ENCODE measurements around the gene MRPS10.
A peak's percentile ranks its signal among the peaks of the same experiment; 100 is the strongest.

DNA sequence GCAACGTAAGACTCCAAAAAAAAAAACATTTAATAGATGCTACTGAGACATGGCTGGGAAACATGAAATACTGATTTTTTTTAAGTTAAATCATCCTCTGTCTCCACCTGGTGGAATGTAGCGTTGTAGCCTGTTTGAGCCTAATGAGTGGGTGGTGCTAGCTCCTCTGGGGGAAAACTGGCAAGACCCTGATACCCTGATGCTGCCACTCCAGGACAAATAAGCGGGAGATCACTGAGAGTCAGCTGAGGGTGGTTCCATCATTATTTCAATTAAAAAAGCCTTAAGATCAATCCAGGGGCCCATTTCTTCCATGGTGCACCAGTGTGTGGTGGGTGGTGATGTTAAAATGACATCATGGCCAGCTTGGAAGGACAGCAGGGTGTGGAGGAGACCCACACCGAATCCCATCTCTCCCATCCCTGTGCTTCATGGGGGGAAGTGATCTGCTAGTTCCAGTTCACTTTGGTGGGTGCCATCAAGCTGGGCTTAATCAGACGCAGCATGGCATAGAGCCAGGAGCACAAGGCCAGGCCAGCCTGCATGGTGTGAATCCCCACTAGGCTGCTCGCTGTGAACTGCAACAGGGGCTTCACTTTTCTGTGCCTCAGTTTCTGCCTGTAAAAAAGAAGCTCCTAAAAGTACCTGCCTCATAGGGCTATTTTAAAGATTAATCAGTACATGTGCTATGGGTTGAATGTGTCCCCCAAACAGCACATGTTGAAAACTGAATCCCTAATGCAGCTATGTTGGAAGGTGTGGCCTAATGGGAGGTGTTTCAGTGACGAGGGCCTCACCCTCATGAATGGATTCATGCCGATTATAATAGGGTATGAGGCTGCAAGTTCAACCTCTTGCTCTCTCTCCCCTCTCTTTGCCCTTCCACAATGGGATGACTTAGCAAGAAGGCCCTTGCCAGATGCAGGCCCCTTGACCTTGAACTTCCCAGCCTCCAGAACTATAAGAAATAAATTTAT lies 13.0 kb upstream of the MRPS10 start:
- TF ChIP-seq, protein P1, sequence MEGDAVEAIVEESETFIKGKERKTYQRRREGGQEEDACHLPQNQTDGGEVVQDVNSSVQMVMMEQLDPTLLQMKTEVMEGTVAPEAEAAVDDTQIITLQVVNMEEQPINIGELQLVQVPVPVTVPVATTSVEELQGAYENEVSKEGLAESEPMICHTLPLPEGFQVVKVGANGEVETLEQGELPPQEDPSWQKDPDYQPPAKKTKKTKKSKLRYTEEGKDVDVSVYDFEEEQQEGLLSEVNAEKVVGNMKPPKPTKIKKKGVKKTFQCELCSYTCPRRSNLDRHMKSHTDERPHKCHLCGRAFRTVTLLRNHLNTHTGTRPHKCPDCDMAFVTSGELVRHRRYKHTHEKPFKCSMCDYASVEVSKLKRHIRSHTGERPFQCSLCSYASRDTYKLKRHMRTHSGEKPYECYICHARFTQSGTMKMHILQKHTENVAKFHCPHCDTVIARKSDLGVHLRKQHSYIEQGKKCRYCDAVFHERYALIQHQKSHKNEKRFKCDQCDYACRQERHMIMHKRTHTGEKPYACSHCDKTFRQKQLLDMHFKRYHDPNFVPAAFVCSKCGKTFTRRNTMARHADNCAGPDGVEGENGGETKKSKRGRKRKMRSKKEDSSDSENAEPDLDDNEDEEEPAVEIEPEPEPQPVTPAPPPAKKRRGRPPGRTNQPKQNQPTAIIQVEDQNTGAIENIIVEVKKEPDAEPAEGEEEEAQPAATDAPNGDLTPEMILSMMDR (IDR thresholded peaks at IDR 0.05; ENCODE audit: low read depth, low read length, missing input control): peak; percentile 40
- TF ChIP-seq SP1 (IDR thresholded peaks at IDR 0.05) (no peak), EGR1 (IDR thresholded peaks at IDR 0.05; ENCODE audit: low read depth in 2 of 2) (no peak), RXRA (IDR thresholded peaks at IDR 0.05) (no peak), FOXA1 (IDR thresholded peaks at IDR 0.05) (no peak), GABPA (IDR thresholded peaks at IDR 0.05 in 1 of 2, conservative IDR thresholded peaks at IDR 0.05 in 1 of 2) (no peak), YY1 (IDR thresholded peaks at IDR 0.05) (no peak), RAD21 (IDR thresholded peaks at IDR 0.05) (peak; percentile 62 to 67), TAF1 (conservative IDR thresholded peaks at IDR 0.05) (no peak), JUND (IDR thresholded peaks at IDR 0.05) (no peak)
- TF ChIP-seq, protein P2, sequence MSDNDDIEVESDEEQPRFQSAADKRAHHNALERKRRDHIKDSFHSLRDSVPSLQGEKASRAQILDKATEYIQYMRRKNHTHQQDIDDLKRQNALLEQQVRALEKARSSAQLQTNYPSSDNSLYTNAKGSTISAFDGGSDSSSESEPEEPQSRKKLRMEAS (IDR thresholded peaks at IDR 0.05): no peak
- TF ChIP-seq, protein P3, sequence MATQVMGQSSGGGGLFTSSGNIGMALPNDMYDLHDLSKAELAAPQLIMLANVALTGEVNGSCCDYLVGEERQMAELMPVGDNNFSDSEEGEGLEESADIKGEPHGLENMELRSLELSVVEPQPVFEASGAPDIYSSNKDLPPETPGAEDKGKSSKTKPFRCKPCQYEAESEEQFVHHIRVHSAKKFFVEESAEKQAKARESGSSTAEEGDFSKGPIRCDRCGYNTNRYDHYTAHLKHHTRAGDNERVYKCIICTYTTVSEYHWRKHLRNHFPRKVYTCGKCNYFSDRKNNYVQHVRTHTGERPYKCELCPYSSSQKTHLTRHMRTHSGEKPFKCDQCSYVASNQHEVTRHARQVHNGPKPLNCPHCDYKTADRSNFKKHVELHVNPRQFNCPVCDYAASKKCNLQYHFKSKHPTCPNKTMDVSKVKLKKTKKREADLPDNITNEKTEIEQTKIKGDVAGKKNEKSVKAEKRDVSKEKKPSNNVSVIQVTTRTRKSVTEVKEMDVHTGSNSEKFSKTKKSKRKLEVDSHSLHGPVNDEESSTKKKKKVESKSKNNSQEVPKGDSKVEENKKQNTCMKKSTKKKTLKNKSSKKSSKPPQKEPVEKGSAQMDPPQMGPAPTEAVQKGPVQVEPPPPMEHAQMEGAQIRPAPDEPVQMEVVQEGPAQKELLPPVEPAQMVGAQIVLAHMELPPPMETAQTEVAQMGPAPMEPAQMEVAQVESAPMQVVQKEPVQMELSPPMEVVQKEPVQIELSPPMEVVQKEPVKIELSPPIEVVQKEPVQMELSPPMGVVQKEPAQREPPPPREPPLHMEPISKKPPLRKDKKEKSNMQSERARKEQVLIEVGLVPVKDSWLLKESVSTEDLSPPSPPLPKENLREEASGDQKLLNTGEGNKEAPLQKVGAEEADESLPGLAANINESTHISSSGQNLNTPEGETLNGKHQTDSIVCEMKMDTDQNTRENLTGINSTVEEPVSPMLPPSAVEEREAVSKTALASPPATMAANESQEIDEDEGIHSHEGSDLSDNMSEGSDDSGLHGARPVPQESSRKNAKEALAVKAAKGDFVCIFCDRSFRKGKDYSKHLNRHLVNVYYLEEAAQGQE (IDR thresholded peaks at IDR 0.05): no peak
- TF ChIP-seq, protein P4, sequence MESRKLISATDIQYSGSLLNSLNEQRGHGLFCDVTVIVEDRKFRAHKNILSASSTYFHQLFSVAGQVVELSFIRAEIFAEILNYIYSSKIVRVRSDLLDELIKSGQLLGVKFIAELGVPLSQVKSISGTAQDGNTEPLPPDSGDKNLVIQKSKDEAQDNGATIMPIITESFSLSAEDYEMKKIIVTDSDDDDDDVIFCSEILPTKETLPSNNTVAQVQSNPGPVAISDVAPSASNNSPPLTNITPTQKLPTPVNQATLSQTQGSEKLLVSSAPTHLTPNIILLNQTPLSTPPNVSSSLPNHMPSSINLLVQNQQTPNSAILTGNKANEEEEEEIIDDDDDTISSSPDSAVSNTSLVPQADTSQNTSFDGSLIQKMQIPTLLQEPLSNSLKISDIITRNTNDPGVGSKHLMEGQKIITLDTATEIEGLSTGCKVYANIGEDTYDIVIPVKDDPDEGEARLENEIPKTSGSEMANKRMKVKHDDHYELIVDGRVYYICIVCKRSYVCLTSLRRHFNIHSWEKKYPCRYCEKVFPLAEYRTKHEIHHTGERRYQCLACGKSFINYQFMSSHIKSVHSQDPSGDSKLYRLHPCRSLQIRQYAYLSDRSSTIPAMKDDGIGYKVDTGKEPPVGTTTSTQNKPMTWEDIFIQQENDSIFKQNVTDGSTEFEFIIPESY (IDR thresholded peaks at IDR 0.05): no peak
- TF ChIP-seq, protein P5, sequence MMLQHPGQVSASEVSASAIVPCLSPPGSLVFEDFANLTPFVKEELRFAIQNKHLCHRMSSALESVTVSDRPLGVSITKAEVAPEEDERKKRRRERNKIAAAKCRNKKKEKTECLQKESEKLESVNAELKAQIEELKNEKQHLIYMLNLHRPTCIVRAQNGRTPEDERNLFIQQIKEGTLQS (IDR thresholded peaks at IDR 0.05): no peak
